ENCODE measurements around the gene GRAMD1B.

GRAMD1B gene

DNA sequence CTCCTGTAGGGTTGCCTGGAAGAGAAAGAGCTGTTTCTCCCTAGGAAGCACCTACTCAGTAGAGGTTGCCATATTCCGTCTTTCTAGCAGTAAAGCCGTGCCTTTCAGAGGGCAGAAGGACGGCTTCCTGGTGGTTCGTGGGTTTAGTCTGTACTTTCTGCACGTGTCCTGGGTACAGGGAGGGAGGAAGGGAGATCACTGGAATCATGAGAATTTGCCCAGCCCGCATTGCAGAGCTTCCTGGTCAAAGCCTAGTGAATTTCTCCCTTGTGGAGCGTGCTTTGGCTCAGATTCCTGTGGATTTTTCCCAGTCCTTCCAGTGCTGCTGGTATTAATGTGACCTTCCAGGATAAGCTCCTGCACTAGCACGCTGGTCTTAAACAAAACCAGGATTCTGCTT is 44.9 kb downstream of the GRAMD1B start:
- Histone ChIP-seq H3K27me3 (no peaks in the 10 kb centered on the region), H3K4me1 (ENCODE audit: control insufficient read depth in 1 of 2, insufficient read depth in 1 of 2, low read depth in 1 of 2, low read length in 1 of 2) (peaks cover 20% of the 10 kb centered on the region in 2 experiments), H3K4me3 (ENCODE audit: low read depth in 1 of 2, low read length in 1 of 2) (no peak overlapping the region), H3K36me3 (no peaks in the 10 kb centered on the region), H3K9me3 (no peaks in the 10 kb centered on the region), H3K27ac (no peak overlapping the region)
- TF ChIP-seq, protein P1, sequence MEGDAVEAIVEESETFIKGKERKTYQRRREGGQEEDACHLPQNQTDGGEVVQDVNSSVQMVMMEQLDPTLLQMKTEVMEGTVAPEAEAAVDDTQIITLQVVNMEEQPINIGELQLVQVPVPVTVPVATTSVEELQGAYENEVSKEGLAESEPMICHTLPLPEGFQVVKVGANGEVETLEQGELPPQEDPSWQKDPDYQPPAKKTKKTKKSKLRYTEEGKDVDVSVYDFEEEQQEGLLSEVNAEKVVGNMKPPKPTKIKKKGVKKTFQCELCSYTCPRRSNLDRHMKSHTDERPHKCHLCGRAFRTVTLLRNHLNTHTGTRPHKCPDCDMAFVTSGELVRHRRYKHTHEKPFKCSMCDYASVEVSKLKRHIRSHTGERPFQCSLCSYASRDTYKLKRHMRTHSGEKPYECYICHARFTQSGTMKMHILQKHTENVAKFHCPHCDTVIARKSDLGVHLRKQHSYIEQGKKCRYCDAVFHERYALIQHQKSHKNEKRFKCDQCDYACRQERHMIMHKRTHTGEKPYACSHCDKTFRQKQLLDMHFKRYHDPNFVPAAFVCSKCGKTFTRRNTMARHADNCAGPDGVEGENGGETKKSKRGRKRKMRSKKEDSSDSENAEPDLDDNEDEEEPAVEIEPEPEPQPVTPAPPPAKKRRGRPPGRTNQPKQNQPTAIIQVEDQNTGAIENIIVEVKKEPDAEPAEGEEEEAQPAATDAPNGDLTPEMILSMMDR (IDR thresholded peaks at IDR 0.05), result no peak

DNA sequence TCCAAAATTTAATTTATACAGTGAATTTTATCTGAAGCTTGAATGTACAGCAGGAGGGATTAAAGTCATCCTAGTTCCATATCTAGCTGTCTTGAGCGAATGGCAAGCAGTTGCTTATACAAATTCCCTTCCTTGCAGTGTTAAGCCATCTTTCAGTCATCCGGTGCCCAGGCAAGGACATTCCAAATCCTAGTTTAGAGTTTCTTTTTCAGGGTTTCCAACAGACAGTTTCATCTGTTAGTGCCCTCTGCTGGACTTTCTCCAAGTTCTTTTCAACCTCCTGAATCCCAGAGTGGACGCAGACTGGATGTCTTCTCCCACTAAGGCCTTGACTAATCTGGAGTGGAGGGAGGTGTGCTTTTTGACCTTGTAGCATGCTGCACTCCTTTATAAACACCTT is 45.4 kb downstream of the GRAMD1B start:
- no peak overlapping the region for H3K27ac ChIP-seq
- H3K27me3 ChIP-seq, result no peaks in the 10 kb centered on the region

DNA sequence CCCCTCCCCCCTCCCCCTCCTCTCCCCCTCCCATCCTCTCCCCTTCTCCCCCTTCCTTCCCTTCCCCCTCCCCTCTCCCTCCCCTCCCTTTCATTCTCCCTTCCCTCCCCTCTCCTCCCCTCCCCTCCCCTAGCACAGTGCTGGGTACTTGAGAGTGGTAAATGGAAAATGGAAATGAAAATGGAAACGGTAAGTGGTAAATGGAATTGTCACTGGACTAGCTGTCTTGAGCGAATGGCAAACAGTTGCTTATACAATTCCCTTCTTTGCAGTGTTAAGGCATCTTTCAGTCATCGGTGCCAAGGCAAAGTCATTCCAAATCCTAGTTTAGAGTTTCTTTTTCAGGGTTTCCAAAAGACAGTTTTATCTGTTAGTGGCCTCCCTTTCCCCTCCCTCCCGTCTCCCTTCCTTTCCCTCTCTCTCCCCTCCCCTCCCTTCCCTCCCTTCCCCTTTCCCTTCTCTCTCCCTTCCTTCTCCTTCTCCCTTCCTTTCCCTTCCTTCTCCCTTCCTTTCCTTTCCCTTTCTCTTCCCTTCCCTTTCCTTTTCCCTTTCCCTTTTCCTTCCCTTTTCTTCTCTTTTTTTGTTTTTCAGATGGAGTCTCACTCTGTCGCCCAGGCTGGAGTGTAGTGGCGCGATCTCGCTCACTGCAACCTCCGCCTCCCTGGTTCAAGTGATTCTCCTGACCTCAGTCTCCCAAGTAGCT is 47.3 kb downstream of the GRAMD1B start:
- no peaks in the 10 kb centered on the region for H3K27me3 ChIP-seq
- no peak overlapping the region for H3K27ac ChIP-seq
- no peaks in the 10 kb centered on the region for H3K36me3 ChIP-seq
- peaks cover 43% of the 10 kb centered on the region in 2 experiments for H3K4me1 ChIP-seq (ENCODE audit: control insufficient read depth in 1 of 2, insufficient read depth in 1 of 2, low read depth in 1 of 2, low read length in 1 of 2)
- TF ChIP-seq, protein P1 (IDR thresholded peaks at IDR 0.05), result no peak
- no peaks in the 10 kb centered on the region for H3K9me3 ChIP-seq
- no peak overlapping the region for H3K4me3 ChIP-seq (ENCODE audit: low read depth in 1 of 2, low read length in 1 of 2)

More for the DNA sequence above, 45.4 kb downstream of the GRAMD1B start:
- H3K9me3 ChIP-seq, result no peaks in the 10 kb centered on the region
- H3K4me3 ChIP-seq (ENCODE audit: low read depth in 1 of 2, low read length in 1 of 2), result no peak overlapping the region
- H3K36me3 ChIP-seq, result no peaks in the 10 kb centered on the region
- peaks cover 24% of the 10 kb centered on the region in 2 experiments for H3K4me1 ChIP-seq (ENCODE audit: control insufficient read depth in 1 of 2, insufficient read depth in 1 of 2, low read depth in 1 of 2, low read length in 1 of 2)
- TF ChIP-seq, protein P1 (IDR thresholded peaks at IDR 0.05), result no peak

DNA sequence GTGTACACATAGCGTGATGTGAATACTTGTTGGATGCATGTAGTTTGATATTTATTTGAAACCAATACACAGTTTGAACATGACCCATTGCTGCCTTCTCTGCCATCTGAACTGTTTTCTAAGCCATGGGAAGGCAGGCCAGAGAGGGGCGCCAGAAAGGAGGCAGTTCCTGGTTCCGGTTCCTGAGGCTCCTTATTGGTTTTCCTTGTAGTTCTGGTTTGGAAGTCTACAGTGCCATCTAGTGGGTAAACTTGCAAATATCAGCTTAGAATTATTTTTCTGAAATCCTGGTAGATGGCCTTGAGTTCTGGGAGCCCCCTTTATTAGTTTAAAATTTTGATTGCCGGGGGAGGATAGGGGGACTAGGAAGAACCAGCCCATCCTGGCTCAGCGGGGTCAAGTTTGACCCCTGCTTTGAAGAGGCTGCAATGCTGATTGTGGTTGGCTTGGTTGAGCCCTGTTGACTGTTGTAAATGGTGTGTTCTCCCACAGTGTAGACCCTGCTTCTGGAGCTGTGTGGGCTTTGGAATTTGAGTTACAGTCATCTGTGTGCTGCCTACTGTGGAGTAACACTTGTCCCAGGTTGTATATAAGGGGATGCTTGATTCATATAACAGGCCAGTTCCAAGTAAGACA is 48.4 kb downstream of the GRAMD1B start:
- Histone ChIP-seq H3K27ac (peak overlapping the region; percentile 69), H3K4me1 (ENCODE audit: control insufficient read depth in 1 of 2, insufficient read depth in 1 of 2, low read depth in 1 of 2, low read length in 1 of 2) (peaks cover 46% of the 10 kb centered on the region in 2 experiments), H3K27me3 (no peaks in the 10 kb centered on the region), H3K4me3 (ENCODE audit: low read depth in 1 of 2, low read length in 1 of 2) (peak overlapping the region; percentile 5 to 26), H3K9me3 (no peaks in the 10 kb centered on the region), H3K36me3 (no peaks in the 10 kb centered on the region)
- TF ChIP-seq, protein P1 (IDR thresholded peaks at IDR 0.05), result peak; percentile 76

DNA sequence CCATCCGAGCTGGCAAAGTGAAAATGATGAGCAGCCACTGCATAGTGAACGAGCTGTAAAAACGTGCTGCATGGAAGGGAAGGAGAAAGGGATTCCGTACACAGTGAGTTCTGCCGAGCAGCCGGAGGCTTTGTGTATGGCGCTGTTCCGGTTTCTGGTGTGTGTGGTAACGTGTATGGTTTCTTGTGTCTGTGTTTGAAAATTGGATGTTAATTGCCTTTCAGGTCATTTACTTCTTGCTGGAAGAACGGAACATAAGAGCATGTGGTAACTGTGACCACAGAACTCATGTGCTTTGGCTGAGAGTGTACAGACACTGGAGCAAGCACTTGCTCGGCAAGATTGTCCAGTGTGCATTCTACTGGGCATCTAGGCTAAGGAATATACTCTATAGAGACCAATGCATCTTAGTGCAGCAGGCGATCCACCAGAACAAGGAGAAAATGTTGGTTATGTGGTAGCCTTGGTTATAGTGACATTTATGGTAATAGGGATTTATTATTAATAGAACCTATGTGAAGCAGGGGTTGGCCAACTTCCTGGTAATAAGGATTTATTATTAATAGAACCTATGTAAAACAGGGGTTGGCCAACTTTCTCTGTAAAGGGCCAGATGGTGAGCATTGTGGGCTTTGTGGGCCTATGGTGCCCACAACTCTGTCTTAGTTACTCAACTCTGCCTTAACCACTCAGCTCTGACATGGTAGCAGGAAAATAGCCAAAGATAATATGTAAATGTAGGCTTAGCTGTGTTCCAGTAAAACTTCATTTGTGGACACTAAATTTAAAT is 49.2 kb downstream of the GRAMD1B start:
- TF ChIP-seq, protein P1 (IDR thresholded peaks at IDR 0.05), result no peak
- H3K36me3 ChIP-seq, result no peaks in the 10 kb centered on the region
- no peaks in the 10 kb centered on the region for H3K9me3 ChIP-seq
- peak overlapping the region; percentile 5 to 26 for H3K4me3 ChIP-seq (ENCODE audit: low read depth in 1 of 2, low read length in 1 of 2)
- H3K27ac ChIP-seq, result peak overlapping the region; percentile 69
- peaks cover 50 to 52% of the 10 kb centered on the region in 2 experiments for H3K4me1 ChIP-seq (ENCODE audit: control insufficient read depth in 1 of 2, insufficient read depth in 1 of 2, low read depth in 1 of 2, low read length in 1 of 2)
- no peaks in the 10 kb centered on the region for H3K27me3 ChIP-seq

Measured in neutrophil (primary cell).